Measurements from ENCODE around the gene XG.

The XG gene

DNA sequence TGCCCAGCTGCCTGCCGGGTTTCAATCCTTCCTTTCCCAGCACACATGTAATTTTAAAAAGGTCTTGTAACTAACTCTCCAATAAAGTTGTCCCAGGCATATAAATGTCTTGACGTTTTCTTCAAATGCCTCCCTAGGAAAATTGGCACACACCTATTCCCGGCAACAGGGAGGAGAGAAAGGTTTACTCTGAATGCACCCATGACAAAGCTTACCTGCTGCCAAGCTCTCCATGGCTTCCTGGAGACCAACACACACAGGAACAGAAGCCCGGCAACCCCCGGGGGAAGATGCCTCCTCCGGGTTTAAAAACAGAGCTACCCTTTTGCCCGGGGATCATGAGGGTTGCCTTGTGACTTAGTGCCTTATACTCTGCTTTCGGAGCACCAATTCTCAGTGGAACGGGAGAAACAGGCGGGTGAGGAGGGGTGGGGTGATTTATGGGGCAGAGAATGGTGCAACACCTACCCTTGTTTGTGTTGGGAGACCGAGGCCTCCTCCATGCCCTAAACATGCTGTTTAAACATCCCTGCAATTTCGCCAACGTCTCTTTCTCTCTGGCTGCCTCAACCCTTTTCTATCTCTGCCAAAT lies 72.1 kb downstream of the XG start:
- DNase-seq, result no peak

DNA sequence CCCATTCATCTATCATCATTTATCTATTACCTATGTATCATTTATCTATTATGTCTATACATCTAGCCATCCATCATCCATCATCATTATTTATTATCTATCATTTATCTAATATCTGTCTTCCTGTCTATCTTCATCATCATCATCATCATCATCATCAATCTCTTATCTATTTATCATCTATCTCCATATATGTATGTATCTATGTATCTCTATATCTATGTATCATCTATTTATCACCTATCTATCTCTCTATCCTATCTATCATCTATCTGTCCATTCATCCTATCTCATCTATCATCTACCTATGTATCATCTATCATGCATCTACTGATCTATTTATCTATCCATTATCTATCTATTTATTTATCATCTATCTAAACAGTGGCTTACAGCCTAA lies 73.0 kb downstream of the XG start:
- no peak for DNase-seq

DNA sequence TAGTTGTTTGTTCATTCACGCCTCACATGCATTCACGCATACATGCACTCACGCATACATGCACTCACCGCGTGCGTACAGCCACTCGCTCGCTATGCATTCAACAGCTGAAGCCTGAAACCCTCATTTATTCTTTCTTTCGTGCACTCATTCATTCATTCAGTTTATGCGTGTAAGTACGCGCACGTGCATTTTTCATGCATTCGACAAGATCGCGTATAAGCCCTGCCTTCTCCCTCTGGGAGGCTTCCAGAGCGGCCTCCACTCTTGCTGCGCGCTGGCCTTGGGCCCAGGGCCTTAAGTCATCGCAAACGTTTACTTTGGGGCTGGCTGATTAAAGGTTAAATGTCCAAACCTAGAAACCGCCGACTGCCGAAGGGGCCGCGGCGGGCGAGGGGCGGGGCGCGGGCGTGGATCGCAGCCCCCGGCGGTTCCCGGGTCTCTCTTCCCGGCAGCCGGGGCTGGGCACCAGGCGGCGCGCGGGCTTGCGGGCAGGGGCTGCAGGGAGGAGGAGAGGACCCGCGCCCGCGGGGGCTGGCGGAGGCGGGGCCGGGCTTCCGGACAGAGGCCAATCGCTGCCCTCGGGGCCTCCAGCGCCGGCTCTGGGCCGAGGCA lies 76.6 kb downstream of the XG start, which contains the start of gene GYG2:
Gene GYG2, plus strand, starts transcription at position 587 of the 615 bp plus-strand sequence. CDS start 1,259 bp downstream, outside the sequence.
- DNase-seq, result no peak

DNA sequence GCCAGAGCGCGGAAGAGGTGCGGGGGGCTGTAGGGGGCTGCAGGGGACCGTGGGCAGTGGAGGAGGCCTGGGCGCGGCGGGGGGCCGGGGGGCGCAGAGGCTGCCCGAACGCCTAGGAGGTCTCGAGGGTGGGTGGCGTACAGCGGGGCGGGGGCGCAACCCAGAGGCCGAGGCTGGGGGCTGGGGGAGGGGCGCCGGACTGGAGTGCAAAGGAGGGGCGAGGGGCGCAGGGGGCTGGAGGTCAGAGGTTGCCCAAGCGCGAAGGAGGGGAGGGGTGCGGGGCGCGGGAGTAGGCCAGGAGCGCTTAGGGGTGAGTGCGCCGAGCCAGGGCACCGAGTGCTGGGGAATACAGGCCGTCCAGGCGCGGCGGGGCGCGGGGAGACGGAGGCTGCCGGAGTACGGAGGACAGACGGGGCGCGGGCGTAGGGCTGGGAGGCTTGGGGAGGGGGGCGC lies 77.1 kb downstream of the XG start:
- DNase-seq, result no peak

DNA sequence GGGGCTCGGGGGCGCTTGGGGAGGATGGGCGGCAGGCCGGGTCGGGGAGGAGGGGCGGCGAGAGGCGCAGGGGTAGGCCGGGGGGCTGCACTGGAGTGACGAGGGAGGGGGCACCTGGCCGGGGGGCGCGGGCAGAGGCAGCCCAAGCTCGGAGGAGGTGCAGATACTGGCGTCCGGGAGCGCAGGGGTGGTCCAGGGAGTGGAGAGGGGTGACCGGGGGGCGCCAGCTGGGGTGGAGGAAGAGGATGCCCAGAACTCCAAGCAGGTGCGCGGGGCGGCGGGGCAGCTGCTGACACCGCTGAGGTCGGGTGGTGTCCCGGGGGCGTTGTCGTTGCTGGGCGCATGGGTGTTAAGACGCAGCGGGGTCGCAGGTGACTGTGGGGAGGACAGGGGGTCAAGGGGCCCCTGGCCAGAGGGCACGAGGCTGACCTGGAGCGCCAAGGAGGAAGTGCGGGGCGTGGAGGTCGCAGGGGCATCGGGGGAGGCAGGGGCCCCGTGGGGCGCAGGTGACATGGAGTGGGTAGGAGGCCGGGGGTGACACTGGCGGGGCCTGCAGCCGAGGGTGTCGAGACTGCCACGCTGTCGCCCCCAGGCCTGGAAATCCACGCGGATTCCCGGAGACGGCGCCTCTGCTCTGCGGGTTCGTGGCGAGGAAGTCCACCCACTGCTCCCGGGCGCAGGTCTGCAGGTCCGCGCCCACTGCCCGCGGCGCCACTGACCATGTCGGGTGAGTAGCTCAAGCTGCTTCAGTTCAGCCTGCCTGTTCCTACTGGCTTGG lies 77.8 kb downstream of the XG start:
- DNase-seq, result no peak

DNA sequence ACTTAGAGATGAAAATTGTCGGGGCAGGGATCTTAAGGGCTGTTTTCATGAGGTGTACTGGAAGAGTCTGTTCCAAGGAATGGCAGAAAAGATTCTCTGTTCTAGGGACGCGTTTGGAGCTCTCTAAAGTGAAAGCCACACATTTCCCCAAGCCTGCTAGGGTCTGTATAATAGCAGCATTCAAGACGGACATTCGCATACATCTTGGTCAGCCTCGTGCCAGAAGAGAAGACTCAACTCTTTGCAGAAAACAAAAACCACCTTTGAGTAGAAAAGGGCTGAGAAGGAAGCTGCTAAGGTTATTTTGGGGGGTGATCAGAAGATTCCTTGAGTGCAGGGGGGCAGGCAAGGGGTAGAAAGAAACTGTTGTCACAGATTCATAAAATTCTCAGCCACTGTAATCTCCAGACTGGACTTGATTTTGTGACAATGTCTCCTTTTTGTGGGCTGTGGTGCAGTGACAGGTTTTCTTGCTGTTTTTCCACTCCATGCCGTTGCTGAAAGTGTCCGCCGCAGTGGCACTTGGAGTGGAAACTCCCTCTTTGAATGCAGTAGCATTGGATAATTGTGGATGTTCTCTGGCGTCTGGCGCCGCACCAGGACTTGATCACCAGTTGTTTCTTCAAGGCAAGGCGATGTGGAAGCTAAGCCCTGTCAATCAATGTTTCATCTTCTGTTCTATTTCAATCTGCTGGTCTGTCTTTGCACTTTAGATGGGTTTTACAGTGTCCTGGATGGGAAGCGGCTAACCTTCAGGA lies 79.8 kb downstream of the XG start:
- DNase-seq, result no peak

DNA sequence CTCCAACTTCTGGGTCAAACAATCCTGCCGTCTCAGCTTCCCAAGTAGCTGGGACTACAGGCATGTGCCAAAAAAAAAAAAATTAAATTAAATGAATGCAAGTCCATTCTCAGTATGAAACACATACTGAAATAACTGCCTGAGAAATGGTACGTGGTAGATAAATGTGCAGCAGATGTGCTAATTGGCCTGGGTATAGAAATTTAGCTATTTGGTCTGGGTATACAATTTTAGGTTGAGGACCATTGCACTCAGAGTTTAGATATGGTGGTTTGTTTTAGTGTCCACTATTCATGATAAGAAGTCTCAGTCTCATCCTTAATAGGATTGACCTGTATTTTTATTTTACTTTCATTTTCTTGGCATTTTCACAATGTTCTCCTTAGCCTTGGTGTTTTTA lies 86.1 kb downstream of the XG start:
- no peak for DNase-seq

DNA sequence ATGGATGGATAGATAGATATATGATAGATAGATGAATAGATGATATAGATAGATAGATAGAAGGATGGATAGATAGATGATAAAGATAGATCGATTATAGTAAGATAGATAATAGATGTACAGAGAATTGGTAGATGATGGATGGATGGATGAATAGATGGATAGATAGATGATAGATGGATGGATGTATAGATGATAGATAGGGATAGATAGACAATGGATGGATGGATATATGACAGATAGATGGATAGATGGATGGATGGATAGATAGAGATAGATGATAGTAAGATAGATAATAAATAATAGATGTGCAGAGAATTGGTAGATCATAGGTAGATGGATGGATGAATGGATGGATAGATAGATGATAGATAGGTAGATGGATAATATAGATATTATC lies 89.1 kb downstream of the XG start:
- DNase-seq, result no peak

DNA sequence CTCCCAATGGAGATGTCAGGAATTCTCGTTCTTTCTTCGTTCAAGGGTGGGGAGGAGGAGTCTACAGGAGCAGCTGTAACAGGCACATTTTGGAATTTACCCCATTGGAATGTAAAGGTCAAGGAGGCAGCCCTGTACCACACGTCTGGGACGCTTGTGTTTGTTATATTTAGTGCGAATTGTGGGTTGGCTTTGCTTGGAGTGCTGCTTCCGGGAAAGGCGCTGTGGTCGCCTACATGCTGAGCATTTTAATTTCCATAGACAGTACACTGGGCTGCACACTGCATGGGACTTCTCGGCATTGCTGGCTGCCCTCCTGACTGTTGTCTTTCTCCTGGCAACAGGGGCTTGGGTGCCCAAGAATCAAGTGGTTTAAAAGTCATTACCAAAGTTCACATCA lies 89.7 kb downstream of the XG start:
- no peak for DNase-seq

DNA sequence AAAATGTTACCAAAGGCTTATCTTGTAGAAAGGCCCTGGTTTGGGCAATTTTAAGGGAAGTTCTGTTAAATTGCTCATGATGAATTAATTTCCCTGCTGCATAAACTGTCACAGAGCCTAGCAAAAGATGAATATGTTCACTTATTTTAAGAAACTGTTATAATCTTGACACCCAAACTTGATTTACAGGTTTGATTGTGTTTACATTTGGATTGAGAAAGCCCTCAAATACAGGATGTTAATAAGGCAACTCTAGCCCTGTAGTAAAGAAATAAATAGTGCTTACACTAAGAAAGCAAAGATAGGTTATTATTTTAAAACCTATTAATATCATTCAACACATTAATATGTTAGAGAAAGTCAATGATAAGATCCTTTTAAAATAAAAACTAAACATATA lies 95.2 kb downstream of the XG start:
- no peak for DNase-seq

DNA sequence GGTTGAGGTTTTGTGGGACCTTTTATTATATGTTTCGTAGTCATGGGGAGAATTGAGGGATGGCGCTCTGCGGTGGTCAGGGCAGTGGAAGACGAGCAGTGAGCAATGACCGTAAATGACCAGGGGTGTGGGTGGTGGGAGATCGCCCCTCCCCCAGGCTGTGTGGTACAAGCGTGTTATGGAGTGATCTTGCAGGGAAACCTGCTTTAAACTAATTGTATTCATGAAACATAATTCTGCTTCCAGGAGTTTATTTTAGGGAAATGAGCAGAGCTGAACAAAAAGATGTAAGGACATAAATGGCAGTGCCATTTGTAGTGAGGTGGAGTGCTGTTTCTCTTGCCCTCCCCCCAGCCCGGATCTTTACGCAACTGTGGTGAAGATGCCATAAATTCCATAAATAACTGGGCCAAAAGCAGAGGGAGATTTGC lies 97.0 kb downstream of the XG start:
- DNase-seq, result no peak

DNA sequence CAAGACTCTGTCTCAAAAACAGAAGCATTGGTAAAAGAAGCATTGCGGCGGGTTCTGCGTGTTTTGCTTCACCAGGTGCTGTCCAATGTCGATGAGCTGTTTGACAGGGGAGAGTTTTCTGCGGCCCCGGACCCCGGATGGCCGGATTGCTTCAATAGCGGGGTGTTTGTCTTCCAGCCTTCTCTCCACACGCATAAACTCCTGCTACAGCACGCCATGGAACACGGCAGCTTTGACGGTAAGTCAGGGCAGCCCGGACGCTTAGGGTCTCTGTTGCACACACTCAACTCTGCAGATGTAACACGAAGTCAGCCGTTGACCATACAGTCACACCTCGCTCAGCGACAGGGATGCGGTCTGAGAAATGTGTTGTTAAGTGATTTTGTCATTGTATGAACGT lies 103.1 kb downstream of the XG start:
- no peak for DNase-seq

DNA sequence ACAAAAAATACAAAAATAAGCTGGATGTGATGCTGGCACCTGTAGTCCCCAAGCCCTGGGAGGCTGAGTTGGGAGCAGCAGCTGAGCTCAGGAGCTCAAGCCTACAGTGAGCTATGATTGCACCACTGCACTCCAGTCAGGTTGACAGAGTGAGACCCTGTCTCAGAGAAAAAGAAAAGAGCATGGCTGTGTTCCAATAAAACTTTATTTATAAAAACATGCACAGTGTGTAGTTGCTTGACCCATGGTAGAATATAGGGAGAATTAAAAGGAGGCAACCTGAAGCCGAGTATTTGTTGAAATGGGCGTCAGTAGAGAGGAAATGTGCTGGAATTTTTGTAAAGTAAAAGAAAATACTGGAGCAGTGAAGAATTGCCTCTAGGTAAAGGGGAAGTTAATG lies 103.9 kb downstream of the XG start:
- no peak for DNase-seq

DNA sequence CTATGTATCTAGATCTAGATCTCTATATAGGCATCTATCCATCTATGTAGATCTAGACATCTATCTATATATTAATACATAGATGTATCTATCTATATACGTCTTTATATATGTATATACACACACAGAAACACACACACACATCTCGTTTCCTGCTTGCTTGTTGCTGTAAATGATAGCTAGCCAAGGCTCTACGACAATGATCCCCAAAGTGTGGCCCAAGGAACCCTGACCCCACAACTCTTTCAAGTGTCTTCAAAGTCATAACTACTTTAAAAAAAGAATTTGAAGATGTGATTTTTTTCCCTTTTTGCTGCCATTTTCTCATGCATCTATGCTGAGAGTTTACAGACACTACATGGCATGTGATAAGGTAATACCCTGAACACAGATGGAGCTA lies 105.7 kb downstream of the XG start:
- DNase-seq, result no peak

DNA sequence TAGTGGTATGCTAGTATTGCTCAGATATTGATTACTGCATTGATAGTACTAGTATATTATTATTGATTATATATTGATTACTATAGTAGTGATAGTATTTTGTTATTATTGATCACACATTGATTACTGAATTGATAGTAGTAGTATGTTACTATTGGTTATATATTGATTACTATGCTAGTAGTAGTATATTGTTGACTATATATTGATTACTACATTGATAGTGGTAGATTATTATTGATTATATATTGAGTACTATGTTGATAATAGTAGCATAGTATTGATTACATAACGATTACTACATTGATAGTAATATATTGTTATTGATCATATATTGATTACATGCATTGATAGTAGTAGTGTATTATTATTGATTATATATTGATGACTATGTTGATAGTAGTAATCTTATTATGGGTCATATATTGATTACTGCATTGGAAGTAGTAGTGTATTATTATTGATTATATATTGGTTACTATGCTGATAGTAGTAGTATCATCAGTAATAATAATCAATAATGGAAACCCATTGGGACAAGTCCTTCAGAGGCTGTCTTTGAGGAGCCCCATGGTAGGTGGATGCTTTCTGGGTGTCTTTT lies 107.5 kb downstream of the XG start:
- DNase-seq, result no peak

DNA sequence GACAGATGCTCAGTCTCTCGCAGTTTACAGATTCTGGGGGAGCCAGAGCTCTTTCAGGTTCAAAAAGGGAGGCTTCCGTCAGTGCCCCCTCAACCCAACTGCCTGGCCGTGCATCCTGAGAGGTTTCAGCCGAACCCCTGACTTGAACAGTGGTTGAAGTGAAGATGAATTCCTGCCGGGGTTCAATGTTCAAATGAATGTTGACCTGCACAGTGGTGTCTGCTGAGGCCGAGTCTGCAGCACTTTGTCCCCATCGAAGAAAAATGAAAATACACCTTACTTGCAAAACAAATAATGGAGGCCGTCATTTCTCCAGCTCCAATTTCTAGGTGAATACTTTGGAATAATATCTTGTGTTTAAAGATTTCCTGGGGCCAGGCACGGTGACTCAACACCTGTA lies 110.6 kb downstream of the XG start:
- DNase-seq, result no peak

DNA sequence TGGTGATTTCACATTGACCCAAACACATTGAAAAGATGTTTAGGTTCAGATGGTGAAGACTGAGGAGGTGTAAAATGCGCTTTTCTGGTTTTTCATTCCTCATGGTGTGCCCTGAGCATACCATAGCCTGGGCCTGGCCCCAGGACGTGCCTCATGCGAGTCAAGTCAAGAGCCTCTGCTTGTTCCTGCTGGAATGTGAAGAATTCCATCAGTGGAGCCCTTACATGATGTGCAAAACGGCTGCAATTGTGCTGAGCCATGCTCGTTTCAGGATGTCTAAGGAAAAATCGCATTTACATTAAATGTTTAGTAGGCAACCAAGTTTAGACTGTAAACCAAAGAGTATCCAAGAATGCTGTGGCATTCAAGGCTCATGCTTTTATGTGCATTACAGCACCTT lies 111.8 kb downstream of the XG start:
- DNase-seq, result no peak
